8988T (cell line): ENCODE measurements around the gene CHRNA10.
"Not testable (repeated sequence)": the region's sequence is repeated elsewhere in the genome, so short reads cannot be mapped to it uniquely, and the experiment has no call there.

Experiments
- DNase-seq: peaks from one replicate; pipeline ENCODE4 v3.0.0; 2011

The CHRNA10 gene

GRCh38 chr11:3664032-3664630, 7.1 kb downstream of the CHRNA10 start:
- no peak for DNase-seq

- DNase-seq, result no peak
Measured at GRCh38 chr11:3662856-3663255, 8.3 kb downstream of the CHRNA10 start.

- DNase-seq, result no peak
Measured at GRCh38 chr11:3660960-3661359, 10.2 kb downstream of the CHRNA10 start.

- no peak for DNase-seq
Measured at GRCh38 chr11:3659595-3660515, 11.3 kb downstream of the CHRNA10 start.

GRCh38 chr11:3658252-3658651, 12.9 kb downstream of the CHRNA10 start:
- no peak for DNase-seq

GRCh38 chr11:3657331-3657730, 13.9 kb downstream of the CHRNA10 start:
- DNase-seq, result not testable (repeated sequence)

- DNase-seq, result no peak
Measured at GRCh38 chr11:3655547-3655946, 15.6 kb downstream of the CHRNA10 start.

GRCh38 chr11:3652514-3652913, 18.7 kb downstream of the CHRNA10 start:
- not testable (repeated sequence) for DNase-seq

- not testable (repeated sequence) for DNase-seq
Measured at GRCh38 chr11:3649374-3649773, 21.8 kb downstream of the CHRNA10 start.

- not testable (repeated sequence) for DNase-seq
Measured at GRCh38 chr11:3648843-3649242, 22.3 kb downstream of the CHRNA10 start.

- DNase-seq, result no peak
Measured at GRCh38 chr11:3645552-3645951, 25.6 kb downstream of the CHRNA10 start.

GRCh38 chr11:3644817-3645235, 26.4 kb downstream of the CHRNA10 start, which contains the start of gene ART1:
ART1 (plus strand) TSS chr11:3645128; CDS start chr11:3659214, 14,086 bp downstream.
- DNase-seq, result no peak

- DNase-seq, result not testable (repeated sequence)
Measured at GRCh38 chr11:3643102-3643546, 28.1 kb downstream of the CHRNA10 start.

GRCh38 chr11:3642071-3642951, 28.9 kb downstream of the CHRNA10 start:
- peak; percentile 89 for DNase-seq

- DNase-seq, result no peak
Measured at GRCh38 chr11:3641701-3642070, 29.5 kb downstream of the CHRNA10 start, which contains the start of gene ART5. ART5 (minus strand) TSS chr11:3641992; CDS start chr11:3641862, 130 bp downstream.

GRCh38 chr11:3641191-3641590, 30.0 kb downstream of the CHRNA10 start:
- DNase-seq, result no peak

GRCh38 chr11:3639841-3640240, 31.3 kb downstream of the CHRNA10 start:
- DNase-seq, result no peak

- DNase-seq, result no peak
Measured at GRCh38 chr11:3638513-3638912, 32.7 kb downstream of the CHRNA10 start.

GRCh38 chr11:3637201-3637600, 34.0 kb downstream of the CHRNA10 start:
- DNase-seq, result no peak

GRCh38 chr11:3635641-3636375, 35.4 kb downstream of the CHRNA10 start:
- DNase-seq, result no peak

- DNase-seq, result no peak
Measured at GRCh38 chr11:3632070-3632660, 39.0 kb downstream of the CHRNA10 start.

- DNase-seq, result no peak
Measured at GRCh38 chr11:3631331-3631730, 39.9 kb downstream of the CHRNA10 start.
